CD4-positive, alpha-beta T cell treated with Interleukin-4 for 4 hours (primary cell): ENCODE measurements around the gene NMT2.
A peak's percentile ranks its signal among the peaks of the same experiment; 100 is the strongest.

Experiments used
- DNase-seq: peaks from one replicate; pipeline ENCODE4 v3.0.0-alpha.2; 2020

The NMT2 gene

GRCh38 chr10:15088428-15089261, 79.8 kb downstream of the NMT2 start, which contains the start of gene ACBD7:
Gene ACBD7, minus strand, starts transcription at chr10:15088776. Its CDS starts 48 bp downstream, at chr10:15088728.
- peak; percentile 70 for DNase-seq

- DNase-seq, result peak; percentile 67
Measured at GRCh38 chr10:15084502-15084922, 84.0 kb downstream of the NMT2 start.

- no peak for DNase-seq
Measured at GRCh38 chr10:15083674-15084501, 84.6 kb downstream of the NMT2 start.

- no peak for DNase-seq
Measured at GRCh38 chr10:15075421-15075820, 93.1 kb downstream of the NMT2 start.

- no peak for DNase-seq
Measured at GRCh38 chr10:15072358-15072757, 96.1 kb downstream of the NMT2 start.

GRCh38 chr10:15069230-15069629, 99.3 kb downstream of the NMT2 start:
- no peak for DNase-seq

- no peak for DNase-seq
Measured at GRCh38 chr10:15068802-15069201, 99.7 kb downstream of the NMT2 start.

GRCh38 chr10:15067154-15067553, 101.3 kb downstream of the NMT2 start:
- no peak for DNase-seq

- DNase-seq, result no peak
Measured at GRCh38 chr10:15060638-15061037, 107.9 kb downstream of the NMT2 start.

GRCh38 chr10:15059914-15060313, 108.6 kb downstream of the NMT2 start:
- DNase-seq, result no peak

GRCh38 chr10:15058689-15059088, 109.8 kb downstream of the NMT2 start:
- no peak for DNase-seq
